H9 (cell line): ENCODE measurements around the gene GDF3. TPM values are rescaled to one million over a fixed set of nuclear protein-coding genes. Genes with fewer than 3 reads are reported as not detected.

Experiments
- DNase-seq: peaks from one replicate; pipeline ENCODE4 v3.0.0-alpha.2; 2017
- H2AFZ ChIP-seq: one replicate; pipeline ENCODE4 v1.6.1; 2013; ENCODE audit warnings: mild to moderate bottlenecking, low read length, control low read depth, moderate library complexity
- H2AK5ac ChIP-seq: 2 replicates; pipeline ENCODE4 v1.6.1; 2013; ENCODE audit warnings: low read length, control low read depth, mixed read lengths; ENCODE audit not compliant: insufficient read length
- H2BK120ac ChIP-seq: one replicate; pipeline ENCODE4 v1.6.1; 2013; ENCODE audit warnings: low read depth, mild to moderate bottlenecking, low read length, control low read depth, inconsistent platforms; ENCODE audit not compliant: poor library complexity, severe bottlenecking
- H2BK12ac ChIP-seq: 2 replicates; pipeline ENCODE4 v1.6.1; 2013; ENCODE audit warnings: low read length, control low read depth, mixed read lengths, low read depth; ENCODE audit not compliant: insufficient read length
- H2BK15ac ChIP-seq: 2 replicates; pipeline ENCODE4 v1.6.1; 2013; ENCODE audit warnings: low read depth, low read length, control low read depth
- H2BK20ac ChIP-seq: one replicate; pipeline ENCODE4 v1.6.1; 2013; ENCODE audit warnings: low read depth, mild to moderate bottlenecking, low read length, control low read depth, inconsistent platforms; ENCODE audit not compliant: poor library complexity, severe bottlenecking
- H2BK5ac ChIP-seq: 2 replicates; pipeline ENCODE4 v1.6.1; 2013; ENCODE audit warnings: low read length, control low read depth, mixed read lengths; ENCODE audit not compliant: insufficient read length
- H3K14ac ChIP-seq: 2 replicates; pipeline ENCODE4 v1.6.1; 2013; ENCODE audit warnings: low read length, control low read depth; ENCODE audit not compliant: insufficient read depth
- H3K18ac ChIP-seq: 2 replicates; pipeline ENCODE4 v1.6.1; 2013; ENCODE audit warnings: low read depth, mild to moderate bottlenecking, mixed read lengths, low read length, control low read depth; ENCODE audit not compliant: insufficient read length
- H3K23ac ChIP-seq: 2 replicates; pipeline ENCODE4 v1.6.1; 2013; ENCODE audit warnings: low read length, control low read depth, mixed read lengths, low read depth; ENCODE audit not compliant: insufficient read length
- H3K23me2 ChIP-seq: 2 replicates; pipeline ENCODE4 v1.6.1; 2013; ENCODE audit warnings: low read depth, mild to moderate bottlenecking, mixed read lengths, low read length, control low read depth; ENCODE audit not compliant: insufficient read length, poor library complexity, severe bottlenecking
- H3K27ac ChIP-seq: 2 replicates; pipeline ENCODE4 v1.5.1; 2013; ENCODE audit warnings: low read length, control low read depth, mixed read lengths, low read depth; ENCODE audit not compliant: insufficient read length
- H3K27me3 ChIP-seq: 2 replicates; pipeline ENCODE4 v1.6.1; 2013; ENCODE audit warnings: low read length, control low read depth, inconsistent platforms; ENCODE audit not compliant: insufficient read depth
- H3K4ac ChIP-seq: 2 replicates; pipeline ENCODE4 v1.6.1; 2013; ENCODE audit warnings: low read depth, mild to moderate bottlenecking, control low read depth, inconsistent platforms, low read length, moderate library complexity
- H3K4me1 ChIP-seq: 2 replicates; pipeline ENCODE4 v1.6.1; 2013; ENCODE audit warnings: low read length, control low read depth, inconsistent platforms; ENCODE audit not compliant: insufficient read depth
- H3K4me2 ChIP-seq: 2 replicates; pipeline ENCODE4 v1.6.1; 2013; ENCODE audit warnings: low read length, control low read depth, mixed read lengths; ENCODE audit not compliant: insufficient read length, insufficient read depth
- H3K56ac ChIP-seq: 2 replicates; pipeline ENCODE4 v1.6.1; 2013; ENCODE audit warnings: low read depth, mild to moderate bottlenecking, mixed read lengths, low read length, control low read depth; ENCODE audit not compliant: insufficient read length
- H3K79me1 ChIP-seq: 2 replicates; pipeline ENCODE4 v1.6.1; 2013; ENCODE audit warnings: low read depth, mild to moderate bottlenecking, moderate library complexity, low read length, control low read depth, inconsistent platforms; ENCODE audit not compliant: insufficient read depth, poor library complexity, severe bottlenecking
- H3K79me2 ChIP-seq: 2 replicates; pipeline ENCODE4 v1.6.1; 2013; ENCODE audit warnings: low read length, control low read depth, inconsistent platforms; ENCODE audit not compliant: insufficient read depth
- H3K9ac ChIP-seq: 2 replicates; pipeline ENCODE4 v1.6.1; 2013; ENCODE audit warnings: low read length, control low read depth, mixed read lengths; ENCODE audit not compliant: insufficient read length; ENCODE audit errors: extremely low read depth
- H3K9me3 ChIP-seq: one replicate; pipeline ENCODE4 v1.6.1; 2013; ENCODE audit warnings: low read depth, low read length, inconsistent platforms; ENCODE audit not compliant: control insufficient read depth
- H3T11ph ChIP-seq: one replicate; pipeline ENCODE4 v1.6.1; 2013; ENCODE audit warnings: mild to moderate bottlenecking, low read length, control low read depth, inconsistent platforms
- H4K20me1 ChIP-seq: one replicate; pipeline ENCODE4 v1.6.1; 2013; ENCODE audit not compliant: control insufficient read depth, insufficient read length, insufficient read depth
- H4K5ac ChIP-seq: 2 replicates; pipeline ENCODE4 v1.6.1; 2013; ENCODE audit warnings: low read depth, mild to moderate bottlenecking, mixed read lengths, low read length, control low read depth; ENCODE audit not compliant: insufficient read length
- H4K8ac ChIP-seq: replicated peaks from 2 replicates; pipeline ENCODE4 v1.6.1; 2013; ENCODE audit warnings: low read length, control low read depth, mixed read lengths, low read depth; ENCODE audit not compliant: insufficient read length
- H4K91ac ChIP-seq: 2 replicates; pipeline ENCODE4 v1.6.1; 2013; ENCODE audit warnings: low read depth, mild to moderate bottlenecking, moderate library complexity, mixed read lengths, low read length, control low read depth; ENCODE audit not compliant: insufficient read length
- H3K27ac Mint-ChIP-seq, 3 experiments: 2 replicates in 2 of 3; 3 replicates in 1 of 3; pipeline ENCODE4 v1.8.0; 2020 to 2021; ENCODE audit warnings: mixed read lengths in 3 of 3, mild to moderate bottlenecking in 1 of 3, moderate library complexity in 1 of 3
- H3K27me3 Mint-ChIP-seq: 2 replicates; pipeline ENCODE4 v1.8.0; 2021; ENCODE audit warnings: low read depth, mild to moderate bottlenecking, moderate library complexity, mixed read lengths
- H3K36me3 Mint-ChIP-seq, 3 experiments: 2 replicates in 2 of 3; 3 replicates in 1 of 3; pipeline ENCODE4 v1.8.0; 2020 to 2021; ENCODE audit warnings: low read depth in 3 of 3, mixed read lengths in 3 of 3; ENCODE audit not compliant: insufficient read depth in 1 of 3
- H3K4me1 Mint-ChIP-seq, 2 experiments: 2 replicates each; pipeline ENCODE4 v1.8.0; 2020; ENCODE audit warnings: mixed read lengths in 2 of 2
- H3K4me3 Mint-ChIP-seq, 2 experiments: 2 replicates in 1 of 2; 3 replicates in 1 of 2; pipeline ENCODE4 v1.8.0; 2020 to 2021; ENCODE audit warnings: mild to moderate bottlenecking in 2 of 2, mixed read lengths in 2 of 2, moderate library complexity in 1 of 2
- H3K9me3 Mint-ChIP-seq, 2 experiments: 2 replicates in 1 of 2; 3 replicates in 1 of 2; pipeline ENCODE4 v1.8.0; 2020; ENCODE audit warnings: mild to moderate bottlenecking in 2 of 2, mixed read lengths in 2 of 2, moderate library complexity in 1 of 2
- CTCF ChIP-seq: fragments of 200-600 bp; sonication (generic); conservative IDR thresholded peaks from 3 replicates; pipeline ENCODE4 v1.8.0; 2021; ENCODE audit warnings: antibody characterized with exemption, mild to moderate bottlenecking
- WGBS: extraction: QIAGEN DNeasy Blood & Tissue Kit; methylation state at CpG from one replicate; pipeline ENCODE4 v1.1.7; 2013; ENCODE audit warnings: missing lambda C conversion rate, low lambda C conversion rate, mixed read lengths; ENCODE audit not compliant: insufficient read length; ENCODE audit errors: extremely low coverage; 5-methylcytosine and 5-hydroxymethylcytosine counted together
- total RNA-seq: library from RNA; stranded (reverse); gene quantifications from 2 replicates; pipeline ENCODE4 v1.2.1, GENCODE V29; 2021

The GDF3 gene
- total RNA-seq, 1 experiment from 2014 or later: 9.9 TPM

GRCh38 chr12:7681535-7681934, 14.0 kb downstream of the GDF3 start:
- DNase-seq: no peak
- H4K5ac ChIP-seq: no peak overlapping the region
- Mint-ChIP-seq H3K4me1 (peaks cover 24 to 27% of the 10 kb centered on the region in 2 experiments), H3K4me3 (no peak overlapping the region), H3K27ac (peak overlapping the region in 1 of 3 experiments; percentile 87; a peak in 2 of 7 replicates), H3K36me3 (peaks cover 2 to 5% (median 2%) of the 10 kb centered on the region in 3 experiments; a peak in 3 of 7 replicates), H3K27me3 (no peaks in the 10 kb centered on the region), H3K9me3 (peaks cover 3 to 6% of the 10 kb centered on the region in 2 experiments; a peak in 3 of 5 replicates)
- no peak overlapping the region for H2BK15ac ChIP-seq
- H3K4me1 ChIP-seq: no peaks in the 10 kb centered on the region
- no peaks in the 10 kb centered on the region for H3K9me3 ChIP-seq
- no peaks in the 10 kb centered on the region for H4K20me1 ChIP-seq
- H4K91ac ChIP-seq: no peak overlapping the region
- H3K79me2 ChIP-seq: no peaks in the 10 kb centered on the region
- no peak overlapping the region for H2BK12ac ChIP-seq
- H2BK20ac ChIP-seq: no peak overlapping the region
- H3K14ac ChIP-seq: no peak overlapping the region
- H3K4me2 ChIP-seq: no peak overlapping the region
- no peak for TF ChIP-seq CTCF
- no peaks in the 10 kb centered on the region for H3K23me2 ChIP-seq
- no peak overlapping the region for H4K8ac ChIP-seq
- H3K27ac ChIP-seq: no peak overlapping the region
- no peak overlapping the region for H3K23ac ChIP-seq
- no peak overlapping the region for H2AK5ac ChIP-seq
- H3K18ac ChIP-seq: no peak overlapping the region
- H2BK5ac ChIP-seq: no peak overlapping the region
- no peak overlapping the region for H2BK120ac ChIP-seq
- no peaks in the 10 kb centered on the region for H3K79me1 ChIP-seq
- H3K9ac ChIP-seq: no peak overlapping the region
- H3K4ac ChIP-seq: no peak overlapping the region
- no peak overlapping the region for H3K56ac ChIP-seq
- WGBS: no CpG with 5 or more reads among the region's 2 CpGs
- no peak overlapping the region for H2AFZ ChIP-seq
- H3T11ph ChIP-seq: no peak overlapping the region
- no peaks in the 10 kb centered on the region for H3K27me3 ChIP-seq
